ENCODE data around the gene RASGRF2. TPM values are rescaled to one million over a fixed set of nuclear protein-coding genes. Genes with fewer than 3 reads are reported as not detected.

RASGRF2 gene
- total and polyA plus RNA-seq, 8 donors = 0.63 to 9.0 (median 4.0) TPM

- 64 to 74% (median 72%) methylated on average over 14 of the region's 14 CpGs for WGBS, 5 donors
- intact Hi-C loops (cut with DNase I; ENCODE audit: low total_unique reads) = no loop called here
- Histone ChIP-seq H3K4me1 (peaks cover 0 to 6% (median 5%) of the 10 kb centered on the region in 4 donors), H3K4me3 (no peak overlapping the region), H3K27ac (no peak overlapping the region), H3K36me3 (no peaks in the 10 kb centered on the region), H3K27me3 (peaks cover 0 to 10% (median 0%) of the 10 kb centered on the region in 3 donors), H3K9me3 (no peaks in the 10 kb centered on the region)
- no peak for DNase-seq
- no peak for TF ChIP-seq POLR2AphosphoS5 (IDR thresholded peaks at IDR 0.05)
- no peak for TF ChIP-seq CTCF (IDR thresholded peaks at IDR 0.05)
- TF ChIP-seq POLR2A (IDR thresholded peaks at IDR 0.05) = no peak
- no peak for TF ChIP-seq EP300 (IDR thresholded peaks at IDR 0.05)
Measured at GRCh38 chr5:81189875-81190498, 229.8 kb downstream of the RASGRF2 start.

- Histone ChIP-seq H3K36me3 (no peaks in the 10 kb centered on the region), H3K9me3 (no peaks in the 10 kb centered on the region), H3K4me3 (no peak overlapping the region), H3K27me3 (peaks cover 0 to 9% (median 0%) of the 10 kb centered on the region in 3 donors), H3K27ac (no peak overlapping the region), H3K4me1 (peaks cover 0 to 12% (median 9%) of the 10 kb centered on the region in 4 donors)
- intact Hi-C loops (cut with DNase I; ENCODE audit: low total_unique reads) = no loop called here
- 86 to 90% (median 89%) methylated on average over 9 of the region's 9 CpGs for WGBS, 5 donors
- DNase-seq = no peak
- TF ChIP-seq CTCF (IDR thresholded peaks at IDR 0.05) (no peak), POLR2AphosphoS5 (IDR thresholded peaks at IDR 0.05) (no peak), EP300 (IDR thresholded peaks at IDR 0.05) (no peak), POLR2A (IDR thresholded peaks at IDR 0.05) (no peak)
Measured at GRCh38 chr5:81191726-81192372, 231.7 kb downstream of the RASGRF2 start.

GRCh38 chr5:81192373-81192750 is 232.2 kb downstream of the RASGRF2 start:
- Histone ChIP-seq H3K27me3 (peaks cover 0 to 6% (median 0%) of the 10 kb centered on the region in 3 donors), H3K4me1 (peaks cover 0 to 12% (median 9%) of the 10 kb centered on the region in 4 donors), H3K27ac (no peak overlapping the region), H3K4me3 (no peak overlapping the region), H3K36me3 (no peaks in the 10 kb centered on the region), H3K9me3 (no peaks in the 10 kb centered on the region)
- no peak for DNase-seq
- intact Hi-C loops (cut with DNase I; ENCODE audit: low total_unique reads) = no loop called here
- no peak for TF ChIP-seq POLR2A (IDR thresholded peaks at IDR 0.05)
- no peak for TF ChIP-seq EP300 (IDR thresholded peaks at IDR 0.05)
- TF ChIP-seq CTCF (IDR thresholded peaks at IDR 0.05) = no peak
- TF ChIP-seq POLR2AphosphoS5 (IDR thresholded peaks at IDR 0.05) = no peak
- 65 to 78% (median 71%) methylated on average over 8 of the region's 8 CpGs for WGBS, 5 donors

- no peak overlapping the region for H3K4me3 ChIP-seq
- TF ChIP-seq POLR2AphosphoS5 (IDR thresholded peaks at IDR 0.05) = peak in 1 of 3 donors; percentile 41
- TF ChIP-seq POLR2A (IDR thresholded peaks at IDR 0.05) = no peak
- TF ChIP-seq CTCF (IDR thresholded peaks at IDR 0.05) = peak in 5 of 7 experiments; percentile 57 to 87 (median 69)
- TF ChIP-seq EP300 (IDR thresholded peaks at IDR 0.05) = no peak
- peak; percentile 84 to 93 for DNase-seq
Measured at GRCh38 chr5:81194633-81195334, 234.6 kb downstream of the RASGRF2 start.

More at GRCh38 chr5:81194633-81195334, 234.6 kb downstream of the RASGRF2 start:
- H3K36me3 ChIP-seq = no peaks in the 10 kb centered on the region
- peaks cover 0 to 12% (median 9%) of the 10 kb centered on the region in 4 donors for H3K4me1 ChIP-seq
- H3K27ac ChIP-seq = no peak overlapping the region
- intact Hi-C loops (cut with DNase I; ENCODE audit: low total_unique reads) = no loop called here
- H3K9me3 ChIP-seq = no peaks in the 10 kb centered on the region
- WGBS, 5 donors = 22 to 27% (median 23%) methylated on average over 31 of the region's 31 CpGs
- peaks cover 0 to 10% (median 0%) of the 10 kb centered on the region in 3 donors for H3K27me3 ChIP-seq
